ENCODE results near the gene ABCA6.

Gene ABCA6

DNA sequence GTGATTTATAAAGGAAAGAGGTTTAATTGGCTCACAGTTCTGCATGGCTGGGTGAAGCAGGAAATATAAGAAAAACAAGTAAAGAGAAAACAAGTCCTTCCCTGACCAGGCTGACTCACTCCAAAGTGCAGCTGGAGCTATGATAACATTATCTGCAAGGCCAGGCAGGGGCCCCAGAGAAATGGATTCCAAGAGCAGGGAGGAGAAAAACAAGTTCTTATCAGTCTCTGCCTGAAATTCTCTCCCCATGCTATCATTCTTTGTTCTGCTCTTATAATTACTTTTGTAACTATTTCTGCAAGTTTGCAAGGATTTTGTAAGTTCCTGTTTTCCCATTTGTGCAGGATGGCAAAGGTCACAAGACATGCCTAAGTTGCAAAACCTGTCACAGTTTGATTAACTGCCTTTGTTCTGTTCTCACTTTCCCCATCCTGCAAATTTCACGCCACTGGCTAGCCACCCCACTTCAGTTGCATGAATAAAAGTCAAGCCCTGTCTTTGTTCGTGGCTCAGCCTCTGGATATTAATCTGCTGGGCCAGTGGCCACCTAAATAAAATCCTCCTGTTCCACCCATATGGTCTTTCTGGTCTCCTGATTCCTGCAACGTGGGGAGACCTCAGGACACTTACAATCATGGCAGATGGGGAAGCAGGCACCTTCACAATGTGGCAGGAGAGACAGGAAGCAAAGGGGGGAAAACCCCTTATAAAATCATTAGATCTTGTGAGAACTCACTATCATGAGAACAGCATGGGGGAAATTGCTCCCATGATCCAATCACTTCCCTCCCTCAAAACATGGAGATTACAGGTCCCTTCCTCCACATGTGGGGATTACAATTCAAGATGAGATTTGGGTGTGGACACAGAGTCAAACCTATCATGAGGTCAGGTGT is 94.1 kb downstream of the ABCA6 start:
- DNase-seq (ENCODE audit: low spot score) = peak; percentile 47

DNA sequence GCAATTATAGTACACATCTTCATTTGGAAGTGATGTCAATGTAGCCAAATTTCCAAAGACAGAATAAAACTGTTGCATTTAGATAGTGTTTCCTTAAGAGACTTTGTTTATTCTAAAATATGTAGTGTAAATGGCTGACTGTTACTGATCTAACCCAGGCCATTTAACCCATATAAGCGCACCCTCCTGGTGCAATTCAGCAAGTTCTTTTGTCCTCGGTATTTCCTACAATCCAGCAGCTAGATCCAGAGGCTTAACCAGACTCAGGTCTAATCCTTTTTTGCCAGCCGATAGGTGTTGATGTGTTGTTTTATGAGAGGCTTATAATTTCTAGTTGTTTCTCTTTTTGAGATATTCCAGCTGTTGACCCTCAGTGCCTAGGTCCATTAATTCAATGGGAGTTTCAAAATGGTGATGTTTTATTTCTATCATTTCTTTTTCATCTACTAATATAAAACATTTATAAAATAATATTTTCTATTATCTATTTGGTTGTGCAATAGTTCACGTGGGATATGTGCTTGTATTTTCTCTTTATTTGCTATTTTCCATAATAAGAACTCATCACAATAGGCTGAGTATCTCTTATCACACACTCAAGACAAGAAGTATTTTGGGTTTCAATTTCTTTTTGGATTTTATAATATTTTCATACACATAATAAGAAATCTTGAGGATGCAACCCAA is 95.4 kb downstream of the ABCA6 start:
- DNase-seq (ENCODE audit: low spot score) = no peak

DNA sequence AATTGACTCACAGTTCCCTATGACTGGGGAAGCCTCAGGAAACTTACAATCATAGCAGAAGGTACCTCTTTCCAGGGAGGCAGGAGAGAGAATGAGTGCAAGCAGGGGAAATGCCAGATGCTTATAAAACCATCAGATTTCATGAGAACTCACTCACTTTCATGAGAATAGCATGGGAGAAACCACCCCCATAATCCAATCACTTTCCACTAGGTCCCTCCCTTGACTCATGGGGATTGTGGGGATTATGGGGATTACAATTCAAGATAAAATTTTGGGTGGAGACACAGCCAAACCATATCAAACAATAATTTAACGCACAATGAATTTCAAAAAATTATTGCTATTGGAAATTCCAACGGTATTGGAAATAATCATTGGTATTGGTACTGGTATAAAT is 96.0 kb downstream of the ABCA6 start:
- no peak for DNase-seq (ENCODE audit: low spot score)

DNA sequence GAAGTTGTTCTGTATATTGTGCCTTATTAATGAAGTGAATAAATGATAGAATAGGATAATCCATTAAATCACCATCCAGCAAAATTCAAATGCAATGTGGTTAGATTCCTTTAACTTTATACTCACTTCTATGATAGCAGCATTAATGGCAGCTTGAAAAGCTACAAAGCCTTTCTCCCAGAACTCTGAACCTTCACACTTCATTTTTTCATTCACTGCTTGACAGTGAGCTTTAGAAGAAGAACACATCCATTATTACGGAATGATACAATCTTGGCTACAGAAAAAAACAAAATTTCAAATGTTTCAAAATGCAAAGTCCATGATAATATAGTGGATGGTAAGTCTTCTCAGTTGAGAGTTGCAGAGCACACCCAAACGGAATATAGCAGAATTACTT is 97.3 kb downstream of the ABCA6 start:
- DNase-seq (ENCODE audit: low spot score) = no peak

DNA sequence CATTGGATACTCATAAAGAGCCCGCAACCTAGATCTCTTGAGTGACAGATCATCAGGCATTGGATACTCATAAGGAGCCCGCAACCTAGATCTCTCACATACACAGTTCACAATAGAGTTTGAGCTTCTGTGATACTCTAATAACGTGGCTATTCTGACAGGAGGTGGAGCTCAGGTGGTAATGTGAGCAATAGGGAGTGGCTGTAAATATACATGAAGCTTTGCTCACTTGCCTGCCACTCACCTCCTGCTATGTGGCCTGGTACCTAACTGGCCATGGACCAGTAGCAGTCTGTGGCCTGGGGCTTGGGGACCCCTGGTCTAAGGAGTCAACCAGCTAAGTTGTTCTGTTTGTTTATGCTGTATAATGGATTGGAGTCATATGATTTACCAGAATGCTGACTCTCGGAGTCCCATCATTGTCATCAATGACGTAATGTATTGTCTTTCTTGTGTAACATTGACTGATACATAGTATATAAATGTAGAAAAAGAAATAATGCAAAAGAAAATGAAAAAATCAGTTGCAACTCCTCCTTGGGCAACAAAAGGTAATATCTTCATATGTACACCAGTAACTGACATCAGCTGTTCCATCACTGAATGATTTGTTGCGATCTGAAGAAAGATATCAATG is 98.5 kb downstream of the ABCA6 start:
- no peak for DNase-seq (ENCODE audit: low spot score)

DNA sequence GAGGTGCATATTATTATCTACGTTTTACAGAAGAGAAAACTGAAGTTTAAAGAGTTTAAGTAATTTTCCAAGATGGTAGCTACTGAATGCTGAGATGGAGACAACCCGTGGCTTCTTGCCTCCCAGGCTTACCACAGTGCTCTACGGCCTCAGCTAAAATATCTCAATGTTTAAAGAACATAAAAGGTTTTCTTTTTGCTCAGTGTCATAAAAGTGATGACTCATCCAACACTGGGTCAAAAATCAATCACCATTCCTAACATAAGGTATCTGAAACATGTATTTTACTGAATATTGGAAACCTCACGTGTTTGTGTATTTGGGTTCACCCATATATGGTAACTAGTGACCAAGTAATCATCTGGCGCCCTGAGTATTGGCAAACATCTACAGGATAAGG is 99.4 kb downstream of the ABCA6 start:
- no peak for DNase-seq (ENCODE audit: low spot score)

DNA sequence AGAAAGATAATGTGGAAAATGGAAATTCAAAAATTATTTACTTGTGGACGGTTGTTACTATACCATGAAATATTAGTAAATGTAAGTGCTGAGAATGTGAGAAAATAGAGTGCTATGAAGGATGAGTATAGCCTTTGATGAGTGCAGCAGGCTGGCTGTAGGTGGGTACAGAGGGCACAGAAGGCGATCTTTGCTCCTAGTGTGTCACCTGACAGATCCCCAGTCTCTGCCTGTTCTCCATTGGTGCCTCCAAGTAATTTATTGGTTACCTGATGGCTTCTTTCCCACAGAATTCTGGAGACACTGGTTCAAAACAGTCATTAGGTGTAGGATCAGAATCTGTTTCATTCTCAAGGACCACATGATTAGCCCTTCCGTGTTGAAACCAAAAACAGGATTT is 109.9 kb downstream of the ABCA6 start:
- DNase-seq (ENCODE audit: low spot score) = no peak

DNA sequence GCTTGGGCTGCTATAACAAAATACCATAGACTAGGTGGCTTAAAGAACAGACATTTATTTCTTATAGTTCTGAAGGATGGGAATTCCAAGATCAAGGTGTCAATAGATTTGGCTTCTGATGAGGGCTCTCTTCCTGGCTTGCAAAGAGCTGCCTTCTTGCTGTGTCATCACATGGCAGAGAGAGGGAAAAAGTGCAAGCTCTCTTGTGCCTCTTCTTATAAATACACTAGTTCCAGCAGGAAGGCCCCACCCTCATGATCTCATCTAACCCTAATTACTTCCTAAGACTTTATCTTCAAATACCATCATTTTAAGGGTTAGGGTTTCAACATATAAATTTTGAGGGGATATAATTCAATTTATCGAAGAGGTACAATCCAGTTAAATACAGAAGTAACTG is 111.5 kb downstream of the ABCA6 start:
- no peak for DNase-seq (ENCODE audit: low spot score)

Measured in hematopoietic multipotent progenitor cell treated with erythropoietin and hydrocortisone succinate and interleukin-3 and kit ligand, for 15 days (in vitro differentiated cells).